ENCODE data around the gene NKD1.

DNA sequence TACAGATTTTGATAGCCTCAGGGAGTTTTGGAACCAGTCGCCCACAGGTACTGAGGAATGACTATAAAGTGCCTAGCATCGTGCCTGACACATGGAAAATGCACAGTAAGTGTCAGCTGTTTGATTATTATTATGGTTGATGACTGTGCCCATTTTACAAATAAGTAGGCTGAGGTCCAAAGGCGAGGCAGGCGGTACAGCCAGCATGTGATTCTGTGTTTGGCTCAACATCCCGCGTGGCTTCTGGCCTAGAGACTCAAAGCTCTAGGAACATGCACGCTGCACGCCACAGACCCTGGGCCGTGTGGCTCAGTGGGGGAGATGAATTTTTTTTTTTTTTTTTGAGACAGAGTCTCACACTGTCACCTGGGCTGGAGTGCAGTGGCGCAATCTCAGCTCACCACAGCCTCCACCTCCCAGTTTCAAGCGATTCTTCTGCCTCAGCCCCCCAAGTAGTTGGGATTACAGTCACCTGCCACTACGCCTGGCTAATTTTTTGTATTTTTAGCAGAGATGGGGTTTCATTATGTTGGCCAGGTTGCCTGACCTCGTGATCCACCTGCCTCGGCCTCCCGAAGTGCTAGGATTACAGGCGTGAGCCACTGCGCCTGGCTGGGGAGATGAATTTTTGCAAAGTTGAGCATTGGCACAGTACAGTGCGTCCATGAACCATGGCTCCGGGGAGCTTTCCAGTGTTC is 57.7 kb downstream of the NKD1 start:
- TF ChIP-seq POLR2A (IDR thresholded peaks at IDR 0.05), result no peak
- TF ChIP-seq, protein P1, sequence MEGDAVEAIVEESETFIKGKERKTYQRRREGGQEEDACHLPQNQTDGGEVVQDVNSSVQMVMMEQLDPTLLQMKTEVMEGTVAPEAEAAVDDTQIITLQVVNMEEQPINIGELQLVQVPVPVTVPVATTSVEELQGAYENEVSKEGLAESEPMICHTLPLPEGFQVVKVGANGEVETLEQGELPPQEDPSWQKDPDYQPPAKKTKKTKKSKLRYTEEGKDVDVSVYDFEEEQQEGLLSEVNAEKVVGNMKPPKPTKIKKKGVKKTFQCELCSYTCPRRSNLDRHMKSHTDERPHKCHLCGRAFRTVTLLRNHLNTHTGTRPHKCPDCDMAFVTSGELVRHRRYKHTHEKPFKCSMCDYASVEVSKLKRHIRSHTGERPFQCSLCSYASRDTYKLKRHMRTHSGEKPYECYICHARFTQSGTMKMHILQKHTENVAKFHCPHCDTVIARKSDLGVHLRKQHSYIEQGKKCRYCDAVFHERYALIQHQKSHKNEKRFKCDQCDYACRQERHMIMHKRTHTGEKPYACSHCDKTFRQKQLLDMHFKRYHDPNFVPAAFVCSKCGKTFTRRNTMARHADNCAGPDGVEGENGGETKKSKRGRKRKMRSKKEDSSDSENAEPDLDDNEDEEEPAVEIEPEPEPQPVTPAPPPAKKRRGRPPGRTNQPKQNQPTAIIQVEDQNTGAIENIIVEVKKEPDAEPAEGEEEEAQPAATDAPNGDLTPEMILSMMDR (IDR thresholded peaks at IDR 0.05), result no peak
- TF ChIP-seq POLR2AphosphoS5 (IDR thresholded peaks at IDR 0.05), result no peak

Measured in breast epithelium (tissue), 3 donors.